Keratinocyte (primary cell): ENCODE results near the gene ABCC10. TPM values are rescaled to one million over a fixed set of nuclear protein-coding genes. Genes with fewer than 3 reads are reported as not detected.

ENCODE experiments used
- DNase-seq: peaks from one replicate; pipeline ENCODE4 v3.0.0-alpha.2; 2011; ENCODE audit warnings: low read depth, missing footprints, low spot score
- FAIRE-seq: peaks from 2 replicates; lab custom pipeline; 2011; peaks lifted over from hg19 to GRCh38; lab: Jason Lieb, UNC
- H2AFZ ChIP-seq: 2 replicates; pipeline ENCODE4 v1.6.0; 2012; ENCODE audit warnings: low read length, control low read depth, inconsistent platforms; ENCODE audit not compliant: control insufficient read depth
- H3K27ac ChIP-seq: 2 replicates; pipeline ENCODE4 v1.5.1; 2011; ENCODE audit warnings: low read length; ENCODE audit not compliant: control insufficient read depth, insufficient read depth
- H3K27me3 ChIP-seq: 3 replicates; pipeline ENCODE4 v1.6.0; 2011; ENCODE audit warnings: low read length; ENCODE audit not compliant: control insufficient read depth, insufficient read depth; ENCODE audit errors: extremely low read depth
- H3K36me3 ChIP-seq, 2 experiments: 2 replicates in 1 of 2; 3 replicates in 1 of 2; pipeline ENCODE4 v1.5.1; 2011; ENCODE audit warnings: low read length in 2 of 2, mild to moderate bottlenecking in 1 of 2; ENCODE audit not compliant: control insufficient read depth in 2 of 2, insufficient read depth in 2 of 2; ENCODE audit errors: extremely low read depth in 1 of 2
- H3K4me1 ChIP-seq: 3 replicates; pipeline ENCODE4 v1.5.1; 2011; ENCODE audit warnings: low read length; ENCODE audit not compliant: control insufficient read depth, insufficient read depth; ENCODE audit errors: extremely low read depth
- H3K4me2 ChIP-seq: 3 replicates; pipeline ENCODE4 v1.6.0; 2011; ENCODE audit warnings: low read depth, low read length; ENCODE audit not compliant: control insufficient read depth, insufficient read depth; ENCODE audit errors: extremely low read depth
- H3K4me3 ChIP-seq, 3 experiments: fragments of 200-600 bp in 1 of 3; sonication (generic) in 1 of 3; 2 replicates in 2 of 3; 3 replicates in 1 of 3; pipeline ENCODE4 v1.5.1; 2011 to 2016; ENCODE audit warnings: low read length in 3 of 3, mild to moderate bottlenecking in 3 of 3, control low read depth in 2 of 3, inconsistent platforms in 1 of 3, low read depth in 1 of 3, mixed read lengths in 1 of 3, mixed run types in 1 of 3, moderate library complexity in 1 of 3; ENCODE audit not compliant: control insufficient read depth in 2 of 3, insufficient read depth in 2 of 3; ENCODE audit errors: extremely low read depth in 1 of 3
- H3K79me2 ChIP-seq: 2 replicates; pipeline ENCODE4 v1.6.0; 2012; ENCODE audit warnings: low read length; ENCODE audit not compliant: control insufficient read depth, insufficient read depth
- H3K9ac ChIP-seq: 3 replicates; pipeline ENCODE4 v1.6.0; 2011; ENCODE audit warnings: low read length; ENCODE audit not compliant: control insufficient read depth, insufficient read depth; ENCODE audit errors: extremely low read depth
- H3K9me1 ChIP-seq: 3 replicates; pipeline ENCODE4 v1.6.0; 2011; ENCODE audit warnings: low read length; ENCODE audit not compliant: control insufficient read depth, insufficient read depth; ENCODE audit errors: extremely low read depth
- H3K9me3 ChIP-seq: 2 replicates; pipeline ENCODE4 v1.5.1; 2012; ENCODE audit warnings: low read depth, low read length; ENCODE audit not compliant: control insufficient read depth
- H4K20me1 ChIP-seq: 3 replicates; pipeline ENCODE4 v1.6.0; 2011; ENCODE audit warnings: low read length; ENCODE audit not compliant: control insufficient read depth, insufficient read depth; ENCODE audit errors: extremely low read depth
- CTCF ChIP-seq, 3 experiments: IDR thresholded peaks in 1 of 3; conservative IDR thresholded peaks in 1 of 3; optimal IDR thresholded peaks in 1 of 3; 2 replicates in 2 of 3; 3 replicates in 1 of 3; pipeline versions ENCODE3 to v1.5.1; 2011; ENCODE audit warnings: low read length in 3 of 3, mild to moderate bottlenecking in 3 of 3, moderate library complexity in 2 of 3, control low read depth in 1 of 3, inconsistent platforms in 1 of 3; ENCODE audit not compliant: insufficient read depth in 2 of 3; ENCODE audit errors: extremely low read depth in 1 of 3
- EZH2 ChIP-seq: IDR thresholded peaks from one replicate; pipeline ENCODE4 v1.6.1; 2012; ENCODE audit warnings: inconsistent platforms, mild to moderate bottlenecking, low read length, moderate library complexity
- dilution Hi-C: fragments of 300-500 bp; cut with MboI; formaldehyde crosslinking; loops from one replicate; pipeline ENCODE4 v1.7.0; 2020; ENCODE audit warnings: low sequenced_read_pairs; ENCODE audit not compliant: extremely low pct_ligation_motif_present
- polyA plus RNA-seq, 5 experiments: library from polyadenylated mRNA; depleted of rRNA in 3 of 5; stranded (reverse) in 3 of 5; stranded (forward) in 1 of 5; unstranded in 1 of 5; fragments of >200 nt; gene quantifications; 1 replicate in 1 of 5; 2 replicates in 3 of 5; 3 replicates in 1 of 5; pipeline versions ENCODE4 v1.2.1 to v1.2.3, GENCODE V29; 2011 to 2012; ENCODE audit warnings: missing spikeins in 2 of 5, low read depth in 1 of 5, low replicate concordance in 1 of 5

The ABCC10 gene
- polyA plus RNA-seq, 1 donor (not counting 4 experiments of a cell fraction or from before 2014, with no cell fraction given) = 17.9 TPM

- Histone ChIP-seq H3K4me1 (peaks cover 15% of the 10 kb centered on the region), H3K9me3 (no peaks in the 10 kb centered on the region), H3K9me1 (no peaks in the 10 kb centered on the region), H4K20me1 (no peaks in the 10 kb centered on the region), H3K79me2 (peaks cover 35% of the 10 kb centered on the region), H2AFZ (no peak overlapping the region), H3K27me3 (no peaks in the 10 kb centered on the region), H3K27ac (peak overlapping the region; percentile 52), H3K36me3 (peaks cover 14 to 22% of the 10 kb centered on the region in 2 experiments), H3K4me3 (peak overlapping the region; percentile 54 to 96 (median 91)), H3K4me2 (peak overlapping the region; percentile 85), H3K9ac (peak overlapping the region; percentile 91)
- no peak for DNase-seq
- no peak for FAIRE-seq
- dilution Hi-C loops = no loop called here
- TF ChIP-seq EZH2 (no peak), CTCF (optimal IDR thresholded peaks at IDR 0.05 in 1 of 3, IDR thresholded peaks at IDR 0.05 in 1 of 3, conservative IDR thresholded peaks at IDR 0.05 in 1 of 3; ENCODE audit: extremely low read depth in 1 of 3, insufficient read depth in 2 of 3, low read length in 3 of 3) (no peak)
Observed at GRCh38 chr6:43428874-43429273, 1.5 kb downstream of the ABCC10 start.

GRCh38 chr6:43432009-43432945, 4.9 kb downstream of the ABCC10 start:
- Histone ChIP-seq H2AFZ (no peak overlapping the region), H3K4me1 (peaks cover 35% of the 10 kb centered on the region), H3K27ac (no peak overlapping the region), H3K4me3 (no peak overlapping the region), H3K9ac (no peak overlapping the region), H3K36me3 (peaks cover 21 to 36% of the 10 kb centered on the region in 2 experiments), H3K4me2 (no peak overlapping the region), H4K20me1 (no peaks in the 10 kb centered on the region), H3K79me2 (peaks cover 35% of the 10 kb centered on the region), H3K9me3 (no peaks in the 10 kb centered on the region), H3K27me3 (no peaks in the 10 kb centered on the region), H3K9me1 (no peaks in the 10 kb centered on the region)
- DNase-seq (no peak), FAIRE-seq (no peak)
- dilution Hi-C loops = no loop called here
- TF ChIP-seq CTCF (optimal IDR thresholded peaks at IDR 0.05 in 1 of 3, IDR thresholded peaks at IDR 0.05 in 1 of 3, conservative IDR thresholded peaks at IDR 0.05 in 1 of 3; ENCODE audit: extremely low read depth in 1 of 3, insufficient read depth in 2 of 3, low read length in 3 of 3) = no peak
- no peak for TF ChIP-seq EZH2
